Activated CD8-positive, alpha-beta memory T cell treated with anti-CD3 and anti-CD28 coated beads for 36 hours (primary cell): ENCODE measurements around the gene KLK3. TPM values are rescaled to one million over a fixed set of nuclear protein-coding genes. Genes with fewer than 3 reads are reported as not detected.

ENCODE experiments used
- CTCF ChIA-PET: fragments of 350-600 bp; sonication (Branson Sonifier 250); formaldehyde crosslinking; loops from one replicate; lab custom pipeline; 2021; ENCODE audit warnings: antibody characterized with exemption; lab: Charles Lee
- POLR2A ChIA-PET: fragments of 350-600 bp; sonication (Branson Sonifier 250); formaldehyde crosslinking; loops from one replicate; lab custom pipeline; 2021; ENCODE audit warnings: antibody characterized with exemption; lab: Charles Lee
- total RNA-seq, 2 experiments: library from RNA; stranded (reverse); gene quantifications; one replicate each; pipeline ENCODE4 v1.2.3, GENCODE V29; 2021

Gene KLK3
- total RNA-seq, 2 experiments from 2014 or later, result not detected

GRCh38 chr19:50851620-50852019, 3.1 kb upstream of the KLK3 start:
- ChIA-PET POLR2A (no interaction called here), CTCF (no interaction called here)

GRCh38 chr19:50857366-50857765, 2.7 kb downstream of the KLK3 start:
- POLR2A ChIA-PET, result no interaction called here
- CTCF ChIA-PET, result no interaction called here

- ChIA-PET POLR2A (no interaction called here), CTCF (no interaction called here)
Observed at GRCh38 chr19:50858886-50859285, 4.2 kb downstream of the KLK3 start.

GRCh38 chr19:50859849-50860248, 5.1 kb downstream of the KLK3 start:
- POLR2A ChIA-PET, result no interaction called here
- CTCF ChIA-PET, result no interaction called here

GRCh38 chr19:50861010-50861409, 6.3 kb downstream of the KLK3 start:
- ChIA-PET CTCF (interaction anchor here (0.5 kb wide), 1 partner anchor 23 kb away, joined by 3 read pairs; no protein-coding TSS in a partner anchor), POLR2A (no interaction called here)

- CTCF ChIA-PET, result no interaction called here
- POLR2A ChIA-PET, result no interaction called here
Observed at GRCh38 chr19:50861496-50862286, 7.0 kb downstream of the KLK3 start.

GRCh38 chr19:50869479-50869878, 14.8 kb downstream of the KLK3 start:
- POLR2A ChIA-PET, result no interaction called here
- CTCF ChIA-PET, result no interaction called here

GRCh38 chr19:50870417-50871089, 15.8 kb downstream of the KLK3 start:
- ChIA-PET CTCF (interaction anchor here (0.6 kb wide), 1 partner anchor 413 kb away, joined by 3 read pairs; no protein-coding TSS in a partner anchor), POLR2A (no interaction called here)

GRCh38 chr19:50873056-50873455, 18.3 kb downstream of the KLK3 start, which contains the start of gene KLK2:
Gene KLK2 (plus strand): TSS chr19:50873439. CDS start chr19:50873474, 35 bp downstream.
- ChIA-PET POLR2A (no interaction called here), CTCF (no interaction called here)

DNA sequence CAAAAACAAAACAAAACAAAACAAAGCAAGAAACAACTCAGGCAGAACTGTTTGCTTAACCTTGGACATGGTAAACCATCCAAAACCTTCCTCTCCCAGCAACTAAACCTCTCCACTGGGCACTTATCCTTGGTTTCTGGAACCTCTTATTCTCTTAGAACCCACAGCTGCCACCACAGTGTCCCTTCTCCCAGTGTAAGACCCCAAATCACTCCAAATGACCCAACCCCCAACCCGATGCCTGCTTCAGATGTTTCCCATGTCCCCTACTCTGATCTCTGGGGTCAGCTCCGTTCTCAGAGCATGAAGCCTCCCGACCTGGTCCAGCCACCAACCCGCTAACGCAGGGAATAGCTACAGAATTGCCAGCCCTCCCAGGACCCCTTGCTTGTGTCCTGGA, 19.5 kb downstream of the KLK3 start:
- ChIA-PET CTCF (no interaction called here), POLR2A (no interaction called here)

DNA sequence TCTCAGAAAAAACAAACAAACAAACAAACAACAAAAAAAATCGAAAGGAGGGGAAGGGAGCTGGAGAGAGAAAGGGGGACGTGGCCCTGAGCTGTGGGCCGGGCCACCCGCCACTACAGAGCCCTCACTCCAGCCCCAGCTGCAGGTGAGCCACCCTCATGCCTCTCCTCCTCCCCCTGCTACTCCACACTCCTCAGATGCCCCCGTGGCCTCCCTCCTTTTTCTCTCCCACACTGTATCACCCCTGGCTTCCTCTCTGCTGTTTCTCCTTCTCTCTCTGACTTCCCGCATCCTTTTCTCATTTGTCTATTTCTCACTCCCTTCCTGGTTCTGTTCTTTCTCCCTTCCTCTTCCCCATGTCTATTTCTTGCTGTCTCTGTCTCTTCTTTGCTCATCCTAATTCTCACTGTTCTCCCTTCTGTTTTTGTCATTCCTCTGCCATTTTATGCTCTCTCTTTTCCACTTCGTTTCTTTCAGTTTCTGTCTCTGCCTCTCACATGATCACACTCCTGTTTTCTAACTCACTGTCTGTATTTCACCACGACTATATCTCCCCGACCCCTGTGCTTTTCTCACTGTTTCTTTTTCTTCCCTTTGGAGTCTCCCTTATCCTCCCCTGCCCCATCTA, 21.2 kb downstream of the KLK3 start:
- ChIA-PET POLR2A (interaction anchor here (0.6 kb wide), 1 partner anchor 105 kb away, joined by 5 read pairs; the partner anchor contains the start of gene GPR32), CTCF (no interaction called here)

GRCh38 chr19:50876456-50876855, 21.7 kb downstream of the KLK3 start:
- CTCF ChIA-PET, result no interaction called here

GRCh38 chr19:50877338-50877737, 22.6 kb downstream of the KLK3 start:
- ChIA-PET POLR2A (no interaction called here), CTCF (no interaction called here)

More at GRCh38 chr19:50876456-50876855, 21.7 kb downstream of the KLK3 start:
- POLR2A ChIA-PET, result no interaction called here

DNA sequence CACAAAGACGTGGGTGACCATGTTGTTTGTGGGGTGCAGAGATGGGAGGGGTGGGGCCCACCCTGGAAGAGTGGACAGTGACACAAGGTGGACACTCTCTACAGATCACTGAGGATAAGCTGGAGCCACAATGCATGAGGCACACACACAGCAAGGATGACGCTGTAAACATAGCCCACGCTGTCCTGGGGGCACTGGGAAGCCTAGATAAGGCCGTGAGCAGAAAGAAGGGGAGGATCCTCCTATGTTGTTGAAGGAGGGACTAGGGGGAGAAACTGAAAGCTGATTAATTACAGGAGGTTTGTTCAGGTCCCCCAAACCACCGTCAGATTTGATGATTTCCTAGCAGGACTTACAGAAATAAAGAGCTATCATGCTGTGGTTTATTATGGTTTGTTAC, 24.1 kb downstream of the KLK3 start:
- POLR2A ChIA-PET, result no interaction called here
- CTCF ChIA-PET, result no interaction called here

GRCh38 chr19:50880241-50880640, 25.5 kb downstream of the KLK3 start:
- POLR2A ChIA-PET, result no interaction called here
- CTCF ChIA-PET, result no interaction called here

GRCh38 chr19:50882188-50882587, 27.5 kb downstream of the KLK3 start:
- CTCF ChIA-PET, result interaction anchor here (1.0 kb wide), 1 partner anchor 40 kb away, joined by 3 read pairs; no protein-coding TSS in a partner anchor
- POLR2A ChIA-PET, result no interaction called here

DNA sequence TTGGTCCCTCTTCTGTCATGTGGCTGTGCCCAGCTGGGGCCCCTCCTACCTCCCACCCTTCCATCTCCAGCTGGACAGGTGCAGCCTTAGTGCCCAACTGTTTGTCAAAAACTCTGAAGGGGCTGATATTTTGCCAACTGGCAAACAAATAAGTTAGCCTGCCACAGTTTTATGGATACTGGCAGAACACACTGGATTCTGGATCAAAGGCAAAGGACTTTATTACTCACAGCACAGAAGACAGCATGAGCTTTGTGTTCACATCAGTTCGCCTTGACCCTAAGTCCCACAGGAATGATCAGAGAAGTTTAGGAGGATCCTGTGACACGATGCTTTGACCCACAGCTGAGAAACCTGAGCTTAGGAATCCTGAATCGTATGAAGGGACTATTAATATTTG, 34.9 kb downstream of the KLK3 start:
- CTCF ChIA-PET, result no interaction called here
- POLR2A ChIA-PET, result no interaction called here

DNA sequence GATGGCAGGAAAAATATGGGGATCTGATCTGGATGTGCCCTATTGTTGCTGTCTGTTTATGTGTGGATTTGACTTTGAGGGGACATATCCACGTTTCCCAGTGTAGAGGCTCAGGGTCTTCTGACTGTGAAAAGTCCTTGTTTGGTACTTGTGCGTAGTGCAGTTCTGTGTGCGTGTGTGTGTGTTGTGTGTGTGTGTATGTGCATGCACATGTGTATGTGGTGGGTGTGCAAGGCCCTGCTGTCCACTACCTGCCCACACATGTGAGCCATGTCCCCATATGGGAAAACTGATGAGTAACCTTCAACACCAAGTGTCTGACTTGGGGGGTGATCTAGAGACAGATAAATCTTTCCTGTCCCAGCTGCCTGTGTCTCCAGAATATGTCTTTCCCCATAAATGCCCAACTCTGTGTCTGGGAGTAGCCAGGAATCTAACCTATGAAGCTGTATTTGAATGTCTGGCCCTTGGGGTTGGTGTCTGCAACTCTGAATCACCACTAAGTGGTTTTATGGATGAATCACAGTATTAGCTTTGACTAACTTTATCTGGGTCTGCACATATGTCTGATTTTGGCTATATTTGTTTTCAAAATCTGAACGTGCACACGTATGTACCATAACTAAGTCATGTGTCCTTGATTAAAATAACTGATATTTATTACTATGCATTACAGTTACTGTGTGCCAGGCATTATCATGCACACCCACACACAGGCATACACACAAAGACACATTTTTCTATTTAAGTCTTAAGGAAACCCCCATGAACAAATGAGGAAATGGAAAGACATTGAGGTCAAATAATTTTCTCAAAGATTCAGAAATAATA, 35.9 kb downstream of the KLK3 start:
- ChIA-PET CTCF (interaction anchor here (0.5 to 0.6 kb wide), 2 partner anchors 130 to 262 kb away, joined by 3 read pairs; no protein-coding TSS in a partner anchor), POLR2A (no interaction called here)

DNA sequence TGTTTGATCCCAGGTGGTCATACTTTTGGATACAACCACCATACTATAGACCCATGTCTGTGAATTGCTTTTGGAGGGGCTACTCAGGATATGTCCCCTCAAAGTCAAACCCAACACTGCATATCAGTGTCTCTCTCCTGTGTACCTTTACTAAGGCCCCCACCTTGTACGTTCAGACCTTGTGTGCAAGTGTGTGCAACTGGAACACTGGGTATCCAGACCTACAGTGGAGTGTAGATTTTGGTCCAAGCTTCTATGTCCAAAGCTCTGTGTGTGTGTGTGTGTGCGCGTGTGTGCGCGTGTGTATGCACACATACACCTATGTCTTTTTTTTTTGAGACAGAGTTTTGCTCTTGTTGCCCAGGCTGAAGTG, 36.5 kb downstream of the KLK3 start:
- ChIA-PET POLR2A (no interaction called here), CTCF (interaction anchor here (0.5 to 0.7 kb wide), 3 partner anchors 130 to 315 kb away, joined by 3 read pairs; no protein-coding TSS in a partner anchor)
